Gastroesophageal sphincter (tissue), 4 donors: ENCODE data around the gene HCAR2. TPM values are rescaled to one million over a fixed set of nuclear protein-coding genes. Genes with fewer than 3 reads are reported as not detected.
"Not testable (repeated sequence)": the region's sequence is repeated elsewhere in the genome, so short reads cannot be mapped to it uniquely, and the experiment has no call there.

ENCODE experiments used
- ATAC-seq: fragments of 150-250 bp; one replicate; pipeline ENCODE4 v1.9.1; 2016; ENCODE audit warnings: mild to moderate bottlenecking, moderate library complexity
- H3K27ac ChIP-seq, 4 donors: fragments of 200-600 bp; sonication (generic) in 3 of 4; 1 replicate in 3 of 4; 2 replicates in 1 of 4; pipeline ENCODE4 v1.5.1; 2016 to 2019
- H3K27me3 ChIP-seq: fragments of 200-600 bp; sonication (generic); one replicate; pipeline ENCODE4 v1.5.1; 2019
- H3K36me3 ChIP-seq, 2 donors: fragments of 200-600 bp; sonication (generic); one replicate each; pipeline ENCODE4 v1.5.1; 2019; ENCODE audit warnings: control low read depth in 1 of 2
- H3K4me1 ChIP-seq, 3 donors: fragments of 200-600 bp; sonication (generic); 1 replicate in 2 of 3; 2 replicates in 1 of 3; pipeline ENCODE4 v1.5.1; 2016 to 2019; ENCODE audit warnings: control low read depth in 2 of 3
- H3K4me3 ChIP-seq, 2 donors: fragments of 200-600 bp; sonication (generic); one replicate each; pipeline ENCODE4 v1.5.1; 2019; ENCODE audit warnings: mild to moderate bottlenecking in 1 of 2, moderate library complexity in 1 of 2
- H3K9me3 ChIP-seq, 3 donors: fragments of 200-600 bp; sonication (generic); one replicate each; pipeline ENCODE4 v1.5.1; 2017 to 2019; ENCODE audit warnings: control low read depth in 2 of 3
- CTCF ChIP-seq, 4 experiments: fragments of 200-600 bp in 2 of 4; fragments of 450-650 bp in 2 of 4; sonication (generic) in 1 of 4; IDR thresholded peaks; one replicate each; pipeline ENCODE4 v1.5.1; 2017 to 2019; ENCODE audit warnings: antibody characterized with exemption in 4 of 4, mild to moderate bottlenecking in 2 of 4, moderate library complexity in 2 of 4
- EP300 ChIP-seq: sonication (generic); formaldehyde crosslinking; IDR thresholded peaks from one replicate; pipeline ENCODE4 v1.6.1; 2017; ENCODE audit warnings: antibody characterized with exemption, mild to moderate bottlenecking
- POLR2A ChIP-seq, 2 donors: fragments of 450-650 bp; IDR thresholded peaks; one replicate each; pipeline ENCODE4 v1.6.1; 2017; ENCODE audit warnings: antibody characterized with exemption in 2 of 2, mild to moderate bottlenecking in 2 of 2, moderate library complexity in 1 of 2
- POLR2AphosphoS5 ChIP-seq: sonication (generic); formaldehyde crosslinking; IDR thresholded peaks from one replicate; pipeline ENCODE4 v1.6.1; 2017; ENCODE audit warnings: antibody characterized with exemption
- WGBS, 2 donors: methylation state at CpG; one replicate each; pipeline ENCODE4 v1.1.5; 2018; ENCODE audit warnings: low coverage in 1 of 2; 5-methylcytosine and 5-hydroxymethylcytosine counted together
- total RNA-seq, 4 donors: library from RNA; depleted of rRNA; stranded (reverse); fragments of >200 nt; gene quantifications; one replicate each; pipeline ENCODE4 v1.1.0, GENCODE V29; 2016

Gene HCAR2
- total RNA-seq, 4 donors from 2014 or later: 0.54 to 3.4 TPM; not detected in 2

- 82% methylated on average over 3 of the region's 3 CpGs; no CpG with 5 or more reads in 1 of the 2 donors for WGBS, 2 donors
- H3K27me3 ChIP-seq: no peaks in the 10 kb centered on the region
- ATAC-seq: no peak
- H3K9me3 ChIP-seq: no peaks in the 10 kb centered on the region
- H3K4me3 ChIP-seq: no peak overlapping the region
- H3K4me1 ChIP-seq: no peaks in the 10 kb centered on the region
- no peak overlapping the region for H3K27ac ChIP-seq
- no peaks in the 10 kb centered on the region for H3K36me3 ChIP-seq
- no peak for TF ChIP-seq POLR2AphosphoS5
- no peak for TF ChIP-seq EP300
- TF ChIP-seq POLR2A (IDR thresholded peaks at IDR 0.05): no peak
- TF ChIP-seq CTCF (IDR thresholded peaks at IDR 0.05): no peak
These were observed 16.6 kb downstream of the HCAR2 start for GRCh38 chr12:122686538-122686937.

GRCh38 chr12:122684297-122684813 lies 18.8 kb downstream of the HCAR2 start:
- Histone ChIP-seq H3K36me3 (no peaks in the 10 kb centered on the region), H3K4me3 (no peak overlapping the region), H3K27me3 (no peaks in the 10 kb centered on the region), H3K27ac (no peak overlapping the region), H3K9me3 (no peaks in the 10 kb centered on the region), H3K4me1 (no peaks in the 10 kb centered on the region)
- no peak for TF ChIP-seq POLR2A (IDR thresholded peaks at IDR 0.05)
- TF ChIP-seq POLR2AphosphoS5: no peak
- no peak for TF ChIP-seq EP300
- TF ChIP-seq CTCF (IDR thresholded peaks at IDR 0.05): no peak
- ATAC-seq: no peak
- 28 to 34% methylated on average over 4 to 5 of the region's 5 CpGs for WGBS, 2 donors

GRCh38 chr12:122681814-122682213 lies 21.3 kb downstream of the HCAR2 start:
- TF ChIP-seq POLR2A (IDR thresholded peaks at IDR 0.05) (no peak), POLR2AphosphoS5 (no peak), CTCF (IDR thresholded peaks at IDR 0.05) (no peak), EP300 (no peak)
- Histone ChIP-seq H3K27me3 (no peaks in the 10 kb centered on the region), H3K4me3 (no peak overlapping the region), H3K27ac (no peak overlapping the region), H3K9me3 (no peaks in the 10 kb centered on the region), H3K36me3 (no peaks in the 10 kb centered on the region), H3K4me1 (no peaks in the 10 kb centered on the region)
- ATAC-seq: no peak
- 74 to 83% methylated on average over 3 of the region's 4 CpGs for WGBS, 2 donors

- not testable (repeated sequence) for H3K9me3 ChIP-seq, ATAC-seq, H3K27me3 ChIP-seq, H3K27ac ChIP-seq, H3K4me3 ChIP-seq, H3K36me3 ChIP-seq, H3K4me1 ChIP-seq
- 77% methylated on average over 5 of the region's 6 CpGs; no CpG with 5 or more reads in 1 of the 2 donors for WGBS, 2 donors
These were observed 22.2 kb downstream of the HCAR2 start for GRCh38 chr12:122680989-122681388.

- not testable (repeated sequence) for H3K27ac ChIP-seq, ATAC-seq, H3K4me1 ChIP-seq, H3K9me3 ChIP-seq, H3K36me3 ChIP-seq, H3K27me3 ChIP-seq, H3K4me3 ChIP-seq
- WGBS, 2 donors: 98% methylated on average over 7 of the region's 32 CpGs; no CpG with 5 or more reads in 1 of the 2 donors
These were observed 26.4 kb downstream of the HCAR2 start for GRCh38 chr12:122676781-122677180.

- not testable (repeated sequence) for H3K9me3 ChIP-seq, H3K27ac ChIP-seq, H3K27me3 ChIP-seq, H3K4me3 ChIP-seq, ATAC-seq, H3K36me3 ChIP-seq, H3K4me1 ChIP-seq
- WGBS, 2 donors: 75 to 100% methylated on average over 1 to 3 of the region's 8 CpGs
These were observed 27.1 kb downstream of the HCAR2 start for GRCh38 chr12:122676015-122676414.

GRCh38 chr12:122672515-122672914 lies 30.6 kb downstream of the HCAR2 start:
- Histone ChIP-seq H3K27ac (no peak overlapping the region), H3K9me3 (no peaks in the 10 kb centered on the region), H3K27me3 (peaks cover 4% of the 10 kb centered on the region), H3K4me3 (no peak overlapping the region), H3K4me1 (no peaks in the 10 kb centered on the region), H3K36me3 (no peaks in the 10 kb centered on the region)
- TF ChIP-seq EP300 (no peak), POLR2A (IDR thresholded peaks at IDR 0.05) (no peak), POLR2AphosphoS5 (no peak), CTCF (IDR thresholded peaks at IDR 0.05) (no peak)
- ATAC-seq: no peak
- WGBS, 2 donors: 58 to 67% methylated on average over 1 to 2 of the region's 2 CpGs
